ENCODE results near the gene DAP.

The DAP gene

DNA sequence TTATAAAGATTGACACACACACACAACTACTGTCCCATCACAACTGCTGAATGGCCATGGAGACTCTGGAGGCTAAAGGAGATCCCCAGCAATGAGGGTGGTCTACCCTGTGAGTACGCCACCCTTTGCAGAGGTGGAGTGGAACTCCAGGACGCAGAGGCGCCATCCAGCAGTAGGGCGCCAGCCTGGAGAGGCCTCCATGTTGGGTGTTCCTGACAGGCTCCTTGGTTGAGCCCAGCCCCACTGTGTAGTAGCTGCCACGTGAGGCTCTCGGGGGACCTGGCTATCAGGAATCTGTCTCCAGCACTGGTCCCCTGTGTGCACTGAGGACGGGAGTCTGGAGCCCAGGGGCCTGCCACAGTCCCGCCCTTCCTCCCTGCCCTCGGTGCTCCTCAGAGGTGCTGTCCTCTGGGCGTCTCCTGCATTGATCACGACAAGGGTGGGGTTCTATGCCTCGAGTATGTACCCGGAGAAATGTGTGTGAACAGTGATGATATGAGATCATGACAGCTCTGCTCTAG is 72.3 kb downstream of the DAP start:
- DNase-seq: no peak

DNA sequence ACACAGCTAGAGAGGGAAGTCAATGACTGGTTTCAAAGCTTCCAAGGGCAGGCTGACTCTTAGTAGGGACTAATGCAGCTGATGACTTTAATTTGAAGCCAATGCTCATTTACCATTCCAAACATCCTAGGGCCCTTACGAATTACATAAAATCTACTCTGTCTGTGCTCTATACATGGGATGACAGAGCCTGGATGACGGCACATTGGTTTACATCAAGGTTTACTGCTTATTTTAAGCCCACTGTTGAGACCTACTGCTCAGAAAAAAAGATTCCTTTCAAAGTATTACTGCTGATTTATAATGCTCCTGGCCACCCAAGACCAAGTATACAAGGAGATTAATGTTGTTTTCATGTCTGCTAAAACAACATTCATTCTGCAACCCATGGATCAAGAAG is 74.1 kb downstream of the DAP start:
- no peak for DNase-seq

DNA sequence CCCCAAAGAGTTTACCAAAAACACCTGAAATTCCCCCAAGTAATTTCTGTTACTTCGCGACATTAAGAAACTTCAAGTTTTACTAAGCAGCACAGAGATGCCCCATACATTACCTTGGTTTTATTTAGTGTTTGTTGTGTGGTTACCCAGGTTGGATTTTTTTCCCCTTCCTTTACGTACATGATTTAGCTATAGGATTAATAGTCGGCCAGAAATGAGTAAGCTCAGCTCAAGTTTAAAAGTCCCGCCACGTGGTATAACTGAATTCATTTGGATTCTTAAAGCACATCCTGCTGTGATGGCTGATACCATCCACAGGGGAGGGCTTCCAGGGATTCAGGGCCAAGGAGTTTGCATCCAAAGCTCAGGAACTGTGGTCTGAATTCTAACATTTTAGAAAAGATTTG is 75.9 kb downstream of the DAP start:
- no peak for DNase-seq

DNA sequence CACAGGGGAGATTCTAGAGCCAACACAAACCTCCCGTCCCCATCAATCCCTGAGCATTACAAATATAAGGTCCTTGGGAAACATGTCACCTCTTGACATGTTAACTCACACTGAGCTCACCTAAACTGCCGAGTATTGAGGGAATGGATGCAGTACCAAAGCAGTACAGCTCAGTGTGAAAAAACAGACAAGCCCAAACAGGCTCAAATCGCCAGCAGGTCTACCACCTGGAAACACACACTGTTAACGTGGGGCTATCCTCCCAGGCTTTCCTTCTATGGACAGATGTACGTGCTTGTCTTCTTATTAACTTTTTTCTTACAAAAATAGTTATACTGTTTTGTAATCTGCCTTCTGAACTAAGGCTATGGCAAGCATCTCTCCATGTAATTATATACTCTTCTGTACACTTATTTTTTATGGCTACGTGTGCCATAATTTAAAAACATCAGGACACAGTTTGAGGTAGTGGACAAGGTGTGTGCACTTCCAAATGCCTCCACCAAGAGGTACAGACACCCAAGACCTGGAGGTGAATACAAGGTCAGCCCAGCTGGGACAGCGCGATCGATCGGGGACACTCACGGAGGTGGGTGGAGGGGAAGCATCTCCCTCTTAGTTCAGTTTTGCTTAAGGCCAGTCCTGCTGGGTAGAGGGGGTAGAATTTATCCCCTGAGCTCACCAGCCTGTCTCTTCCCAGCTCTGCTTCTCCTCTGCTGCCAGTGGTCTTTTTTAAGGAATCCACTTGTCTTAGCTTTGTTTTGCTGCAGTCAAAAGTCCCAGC is 76.5 kb downstream of the DAP start:
- DNase-seq: no peak

DNA sequence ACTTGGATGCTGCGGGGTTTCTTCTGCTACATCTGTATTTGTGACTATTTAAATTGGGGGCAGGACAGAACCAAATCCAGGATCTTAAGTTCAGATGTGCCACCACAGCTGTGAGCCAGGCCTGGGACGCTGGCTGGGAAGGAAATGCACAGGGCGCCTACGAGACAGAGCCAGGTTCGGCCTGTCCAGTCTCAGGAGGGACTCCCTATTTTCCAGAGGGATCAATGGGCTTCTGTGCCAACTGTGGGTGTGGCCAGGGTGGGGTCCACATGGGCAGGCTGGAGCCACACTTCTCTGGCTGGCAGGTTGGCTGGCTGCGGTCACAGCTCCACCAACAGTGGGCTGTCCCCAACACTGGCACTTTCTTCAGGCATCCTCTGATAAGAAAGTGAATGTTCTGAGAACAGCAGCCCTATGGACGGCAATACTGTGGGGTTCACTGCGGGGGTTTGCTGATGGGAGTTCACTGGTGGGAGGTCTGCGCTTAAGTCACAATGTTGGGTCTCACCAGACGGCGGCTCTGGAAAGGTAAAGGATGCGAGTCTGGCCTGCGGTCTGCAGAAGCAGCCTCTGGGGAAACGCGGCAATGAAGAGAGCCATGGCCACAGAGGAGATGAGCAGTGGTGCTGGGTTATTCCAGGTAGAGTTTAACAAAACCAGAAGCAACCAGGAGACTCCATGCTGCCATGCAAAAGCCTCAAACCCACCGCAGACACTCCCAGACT is 78.1 kb downstream of the DAP start:
- DNase-seq: no peak

DNA sequence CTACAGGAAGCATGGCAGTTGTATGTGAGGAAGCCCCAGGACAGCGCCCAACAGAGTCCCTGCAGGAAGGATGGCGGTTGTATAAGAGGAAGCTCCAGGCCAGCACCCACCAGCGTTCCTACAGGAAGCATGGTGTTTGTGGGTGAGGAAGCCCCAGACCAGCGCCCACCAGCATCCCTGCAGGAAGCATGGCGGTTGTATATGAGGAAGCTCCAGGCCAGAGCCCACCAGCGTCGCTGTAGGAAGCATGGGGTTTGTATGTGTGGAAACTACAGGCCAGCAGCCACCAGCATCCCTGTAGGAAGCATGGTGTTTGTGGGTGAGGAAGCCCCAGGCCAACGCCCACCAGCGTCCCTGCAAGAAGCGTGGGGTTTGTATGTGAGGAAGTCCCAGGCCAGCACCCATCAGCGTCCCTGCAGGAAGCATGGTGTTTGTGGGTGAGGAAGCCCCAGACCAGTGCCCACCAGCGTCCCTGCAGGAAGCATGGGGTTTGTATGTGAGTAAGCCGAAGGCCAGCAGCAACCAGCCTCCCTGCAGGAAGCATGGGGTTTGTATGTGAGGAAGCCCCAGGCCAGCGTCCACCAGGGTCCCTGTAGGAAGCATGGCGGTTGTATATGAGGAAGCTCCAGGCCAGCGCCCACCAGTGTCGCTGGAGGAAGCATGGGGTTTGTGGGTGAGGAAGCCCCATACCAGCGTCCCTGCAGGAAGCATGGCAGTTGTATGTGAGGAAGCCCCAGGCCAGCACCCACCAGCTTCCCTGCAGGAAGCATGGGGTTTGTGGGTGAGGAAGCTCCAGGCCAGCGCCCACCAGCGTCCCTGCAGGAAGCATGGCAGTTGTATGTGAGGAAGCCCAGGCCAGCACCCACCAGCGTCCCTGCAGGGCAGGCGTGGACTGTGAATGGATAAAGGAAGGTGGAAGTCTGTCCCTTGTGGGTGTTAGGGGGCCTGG is 79.0 kb downstream of the DAP start:
- no peak for DNase-seq

DNA sequence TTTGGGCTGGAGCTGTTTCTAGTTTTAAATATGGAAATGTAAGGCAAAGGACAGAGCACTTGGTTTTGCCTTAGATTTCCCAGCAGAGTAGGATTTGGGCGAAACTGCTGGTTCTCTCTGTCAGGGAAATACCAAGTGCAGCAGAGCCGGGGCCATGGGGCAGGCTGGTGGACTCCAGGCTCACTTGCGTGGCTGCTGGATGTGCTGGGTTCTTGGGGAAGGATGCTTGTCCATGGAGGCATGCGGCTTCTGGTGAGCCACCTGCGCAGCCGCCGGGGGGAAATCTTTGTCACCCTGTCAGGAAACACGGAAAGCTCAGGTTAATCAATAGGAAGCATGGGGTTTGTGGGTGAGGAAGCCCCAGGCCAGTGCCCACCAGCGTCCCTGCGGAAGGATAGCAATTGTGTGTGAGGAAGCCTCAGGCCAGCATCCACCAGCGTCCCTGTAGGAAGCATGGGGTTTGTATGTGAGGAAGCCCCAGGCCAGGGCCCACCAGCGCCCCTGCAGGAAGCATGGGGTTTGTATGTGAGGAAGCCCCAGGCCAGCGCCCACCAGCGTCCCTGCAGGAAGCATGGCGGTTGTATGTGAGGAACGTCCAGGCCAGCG is 80.1 kb downstream of the DAP start:
- no peak for DNase-seq

DNA sequence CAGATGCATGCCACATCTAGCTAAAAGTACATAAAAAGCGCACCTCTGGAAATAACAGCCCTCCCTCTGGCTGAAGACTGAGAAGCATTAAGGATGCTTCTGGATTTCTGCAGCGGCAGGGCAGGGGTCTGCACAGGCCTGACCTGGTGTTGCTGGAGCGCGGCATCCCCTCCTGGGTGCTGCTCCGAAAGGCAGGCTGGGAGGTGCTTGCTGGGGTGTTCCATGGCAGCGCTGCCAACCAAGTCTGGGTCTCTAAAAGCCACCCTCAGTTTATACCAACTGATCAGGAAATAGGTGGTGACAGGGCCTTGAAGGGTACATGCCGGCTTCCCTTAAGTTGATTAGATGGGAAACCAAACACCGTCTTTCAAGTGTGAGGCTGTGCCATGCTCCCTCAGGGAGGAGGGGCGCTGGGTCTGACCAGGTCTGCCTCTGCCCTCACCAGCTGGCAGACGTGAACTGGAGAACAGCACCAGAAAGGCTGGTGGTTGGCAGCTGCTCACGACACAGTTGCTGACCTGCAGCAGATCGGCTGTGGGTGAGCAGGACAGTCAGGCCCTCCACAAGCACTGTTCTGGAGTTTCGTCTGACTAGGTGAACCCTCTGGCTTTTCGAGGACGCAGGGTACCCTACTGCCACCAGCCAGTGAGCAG is 81.6 kb downstream of the DAP start:
- DNase-seq: peak; percentile 22

DNA sequence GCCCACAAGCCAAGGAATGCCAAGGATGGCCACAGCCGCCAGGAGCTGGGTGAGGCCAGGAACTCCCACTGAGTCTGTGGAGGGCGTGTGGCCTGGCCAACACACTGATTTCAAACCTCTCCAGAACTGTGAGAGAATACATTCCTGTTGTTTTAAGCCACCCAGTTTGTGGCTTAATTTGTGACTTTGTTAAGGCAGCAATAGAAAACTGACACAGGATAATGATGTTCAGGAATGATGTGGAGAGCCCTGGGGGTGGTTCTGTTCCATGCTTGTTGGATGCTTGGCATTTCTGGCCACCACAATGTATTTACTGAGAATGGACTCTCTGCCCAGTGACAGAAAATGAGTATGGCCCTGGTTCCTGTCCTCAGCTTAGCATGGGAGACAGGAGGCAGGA is 82.8 kb downstream of the DAP start:
- DNase-seq: no peak

DNA sequence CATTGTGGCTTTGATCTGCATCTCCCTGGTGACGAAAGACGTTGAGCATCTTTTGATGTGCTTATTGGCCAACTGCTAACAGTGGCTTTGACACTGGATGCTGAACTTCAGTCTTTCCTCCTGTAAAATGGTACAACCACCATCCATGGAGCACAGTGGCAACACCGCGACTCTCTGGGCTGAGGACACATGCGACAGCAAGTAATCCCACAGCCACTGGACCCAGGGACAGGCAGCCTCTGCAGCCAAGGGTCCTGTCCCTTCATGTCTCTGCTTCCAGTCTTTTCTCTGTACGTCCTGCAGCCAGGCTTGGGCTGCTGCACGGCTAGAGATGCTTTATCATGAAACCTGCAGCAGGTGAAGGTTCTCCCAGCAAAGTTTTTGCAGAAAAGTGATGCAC is 83.5 kb downstream of the DAP start:
- no peak for DNase-seq

DNA sequence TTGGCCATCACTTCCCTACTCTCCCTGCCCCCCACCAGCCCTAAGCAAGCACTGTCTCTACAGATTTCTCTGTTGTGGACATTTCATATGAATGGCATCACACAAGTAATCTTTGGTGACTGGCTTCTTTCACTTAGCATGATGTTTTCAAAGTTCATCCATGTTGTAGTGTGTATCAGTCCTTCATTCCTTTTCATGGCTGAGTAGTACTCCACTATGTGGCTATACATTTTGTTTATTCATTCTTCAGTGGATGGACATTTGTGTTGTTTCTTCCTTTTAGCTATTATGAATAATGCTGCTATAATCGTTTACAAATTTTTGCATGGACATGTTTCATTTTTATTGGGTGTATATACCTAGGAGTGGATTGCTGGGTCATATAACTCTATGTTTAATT is 84.1 kb downstream of the DAP start:
- DNase-seq: no peak

DNA sequence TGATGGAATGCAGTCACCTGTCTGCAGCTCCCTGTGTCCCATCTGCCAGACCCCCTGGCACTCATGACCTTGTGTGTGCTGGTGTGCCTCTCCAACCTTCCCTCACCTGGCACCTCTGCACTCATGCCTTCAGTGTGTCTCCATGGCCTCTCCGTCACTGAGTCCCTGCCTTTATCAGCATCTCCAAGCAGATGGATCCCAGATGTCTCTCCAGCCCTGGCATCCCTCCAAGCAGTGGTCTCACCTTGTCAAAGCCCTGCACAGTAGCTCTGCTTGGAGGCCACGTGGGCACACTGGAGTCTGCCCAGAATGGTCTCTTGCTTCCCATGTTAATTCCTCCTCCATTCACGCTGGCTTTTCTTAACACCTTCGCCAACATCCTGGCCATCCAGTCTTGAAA is 84.8 kb downstream of the DAP start:
- no peak for DNase-seq

DNA sequence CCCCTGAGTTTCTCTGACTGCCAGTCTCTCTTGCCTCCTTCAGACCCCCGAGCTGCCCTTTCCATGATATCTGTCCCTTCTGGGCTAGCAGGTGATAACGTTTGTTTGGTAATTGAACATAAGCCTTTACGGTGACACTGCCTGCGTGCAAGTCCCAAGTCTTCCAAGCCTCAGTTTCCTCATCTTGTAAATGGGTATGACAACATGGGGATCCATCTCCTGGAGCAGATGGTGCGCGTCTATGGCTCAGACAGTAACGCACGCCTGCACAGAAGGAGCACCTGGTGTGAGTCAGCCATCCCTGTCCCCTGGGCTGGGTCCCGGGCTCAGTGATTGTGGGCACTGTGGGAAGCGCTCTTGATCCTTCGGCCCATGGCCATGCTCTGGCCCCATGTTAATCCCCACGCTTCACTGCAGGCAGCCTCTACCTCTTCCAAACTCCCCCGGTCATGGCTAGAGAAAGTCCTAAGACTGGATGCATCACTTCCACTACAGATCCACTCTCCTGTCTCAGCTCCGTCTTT is 85.8 kb downstream of the DAP start:
- peak; percentile 6 for DNase-seq

DNA sequence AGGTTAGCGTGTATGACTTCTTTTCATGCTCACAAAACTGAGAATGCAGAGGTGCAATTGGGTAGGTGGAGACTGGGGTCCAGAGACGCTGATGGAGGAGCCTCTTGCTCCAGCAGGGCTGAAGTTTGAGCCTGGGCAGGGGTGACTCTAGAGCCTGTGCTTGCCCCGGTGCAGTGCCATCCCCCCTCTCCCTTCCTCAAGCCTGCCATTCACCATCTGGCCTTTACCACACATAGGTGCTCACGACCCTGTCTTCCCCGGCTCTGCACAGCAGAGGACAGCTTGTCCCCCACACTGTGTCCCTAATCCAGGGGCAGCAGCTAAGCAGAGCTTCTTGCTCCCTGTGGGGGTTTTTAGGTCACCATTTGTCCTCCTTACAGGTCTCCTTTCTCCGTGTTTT is 86.5 kb downstream of the DAP start:
- peak; percentile 63 for DNase-seq

DNA sequence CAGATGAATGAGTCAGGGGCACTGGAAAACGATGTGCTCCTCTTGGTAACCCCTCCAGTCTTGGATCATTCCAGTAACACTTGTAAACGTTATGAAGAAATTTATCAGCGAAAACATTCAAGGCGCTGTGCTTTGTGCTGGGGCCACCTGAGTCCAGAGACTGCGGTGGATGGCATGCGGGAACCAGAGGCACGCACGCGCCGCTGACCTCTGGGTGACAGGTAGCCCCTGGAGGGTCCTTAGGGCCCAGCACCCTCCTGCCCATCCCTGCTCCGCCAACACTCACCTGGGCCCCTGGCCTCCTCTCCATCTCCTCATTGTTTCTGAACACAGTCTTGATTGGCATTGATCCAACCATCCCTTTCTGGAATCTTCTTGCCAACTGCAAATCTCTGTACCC is 86.9 kb downstream of the DAP start:
- no peak for DNase-seq

DNA sequence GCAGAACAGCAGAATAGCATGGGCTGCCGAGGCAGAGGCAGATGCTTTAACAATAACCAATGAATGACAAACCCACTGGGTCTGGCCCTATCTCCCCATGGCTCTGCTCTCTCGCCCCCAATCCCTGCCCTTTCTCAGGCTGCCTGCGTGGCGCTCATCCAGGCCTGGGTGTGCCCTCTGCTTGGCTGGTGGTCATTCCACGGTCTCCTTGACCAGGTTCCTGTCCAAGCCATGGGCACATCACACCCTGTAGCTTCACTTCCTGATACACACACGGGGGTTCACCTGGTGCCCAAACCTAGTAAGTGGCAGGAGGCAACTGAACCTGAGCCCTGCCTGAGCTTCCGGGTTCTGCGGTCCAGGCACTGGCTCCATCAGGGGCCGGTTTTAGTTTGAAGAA is 87.6 kb downstream of the DAP start:
- no peak for DNase-seq

DNA sequence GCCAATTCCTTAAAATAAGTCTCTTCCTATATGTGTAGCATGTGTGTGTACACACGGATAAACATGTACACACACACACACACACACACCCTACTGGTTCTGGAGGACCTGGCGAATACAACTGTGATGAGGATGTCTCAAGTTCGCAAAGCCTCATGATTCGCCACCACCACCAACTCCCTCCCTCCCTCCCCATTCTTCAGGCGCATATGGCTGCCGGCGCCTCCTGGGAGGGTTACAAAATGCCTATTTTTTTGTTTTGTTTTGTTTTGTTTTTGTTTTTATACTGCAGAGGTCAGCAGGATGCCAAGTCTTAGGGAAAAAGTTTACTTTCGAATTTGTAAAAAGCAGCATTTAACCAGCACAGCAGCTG is 88.0 kb downstream of the DAP start:
- DNase-seq: no peak

DNA sequence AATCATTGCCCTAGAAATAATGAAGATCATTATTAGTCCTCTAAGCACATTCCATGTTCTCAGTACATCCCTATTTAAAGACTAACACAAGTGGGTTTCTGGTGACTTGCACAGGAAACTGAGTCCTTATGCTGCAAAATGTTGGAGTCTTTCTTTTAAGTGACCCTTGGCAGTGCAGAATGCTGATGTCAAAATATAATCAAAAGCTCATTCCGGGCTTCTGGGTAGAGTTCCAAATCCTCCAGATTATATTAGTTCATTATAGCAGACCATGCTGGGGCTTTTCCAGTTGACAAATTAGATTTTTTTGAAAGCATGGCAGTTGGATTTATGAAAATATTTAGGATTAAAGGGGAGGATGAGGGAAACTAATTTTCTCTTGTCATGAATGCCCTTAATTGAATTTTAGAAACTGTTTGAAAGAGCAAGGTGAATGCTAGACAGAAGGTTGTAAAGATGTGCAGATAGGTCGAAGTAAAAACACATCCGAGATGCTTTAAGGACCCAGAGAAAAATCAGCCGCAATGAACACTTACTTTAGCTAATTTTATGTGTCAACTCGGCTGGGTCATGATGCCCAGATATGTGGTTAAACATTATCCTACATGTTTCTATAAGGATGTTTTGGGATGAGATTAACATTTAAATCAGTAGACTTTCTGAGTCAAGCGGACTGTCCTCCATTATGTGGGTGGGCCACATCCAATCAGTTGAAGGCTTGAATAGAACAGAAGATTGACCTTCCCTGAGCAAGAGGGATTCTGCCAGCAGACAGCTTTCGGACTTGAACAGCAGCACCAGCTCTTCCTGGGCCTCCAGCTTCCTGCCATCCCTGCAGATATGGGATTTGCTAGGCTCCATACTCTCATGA is 88.7 kb downstream of the DAP start:
- no peak for DNase-seq

DNA sequence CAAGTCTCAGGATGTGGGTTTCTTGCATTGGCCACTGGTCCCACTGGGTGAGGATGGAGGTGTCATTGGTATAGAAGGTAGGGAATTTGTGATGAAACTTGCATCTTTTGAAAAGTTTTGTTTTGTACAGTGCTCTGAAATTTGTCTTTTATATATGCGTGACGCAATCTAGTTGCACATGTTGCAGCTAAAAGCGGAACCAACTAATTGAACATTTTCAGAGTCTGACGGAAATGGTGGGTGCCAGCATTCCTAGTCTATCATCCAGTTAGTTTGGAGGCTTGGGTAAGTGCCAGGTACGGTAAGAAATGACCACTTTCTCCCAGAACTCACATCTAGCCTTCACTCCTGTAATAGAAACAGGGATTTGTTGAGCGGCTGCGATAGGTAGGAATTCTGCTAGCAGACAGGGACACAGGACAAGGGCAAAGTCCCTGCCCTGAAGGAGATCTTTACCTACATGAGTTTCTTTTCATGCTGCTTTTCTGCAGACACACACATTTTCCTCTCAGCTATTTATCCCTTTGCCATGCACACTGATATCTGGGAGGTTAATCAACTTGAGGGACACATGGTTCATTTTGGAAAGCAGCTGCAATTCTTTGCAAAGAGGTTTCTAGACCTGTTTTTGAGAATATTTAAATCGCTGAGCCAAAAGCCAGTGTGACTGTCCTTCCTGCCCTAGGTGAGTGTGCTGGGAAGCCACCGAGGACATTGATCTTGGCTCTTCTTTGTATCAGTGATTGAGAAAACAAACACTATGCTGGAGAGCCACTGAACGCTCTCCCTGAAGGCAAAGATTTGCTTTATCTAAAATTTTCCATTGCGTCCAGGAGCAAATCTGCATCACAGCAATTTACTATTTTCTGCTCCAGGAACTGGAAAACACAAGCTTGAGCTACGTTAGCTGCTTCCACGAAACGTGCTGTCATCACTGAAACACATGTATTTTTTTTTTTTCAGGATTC is 89.7 kb downstream of the DAP start:
- DNase-seq: no peak

DNA sequence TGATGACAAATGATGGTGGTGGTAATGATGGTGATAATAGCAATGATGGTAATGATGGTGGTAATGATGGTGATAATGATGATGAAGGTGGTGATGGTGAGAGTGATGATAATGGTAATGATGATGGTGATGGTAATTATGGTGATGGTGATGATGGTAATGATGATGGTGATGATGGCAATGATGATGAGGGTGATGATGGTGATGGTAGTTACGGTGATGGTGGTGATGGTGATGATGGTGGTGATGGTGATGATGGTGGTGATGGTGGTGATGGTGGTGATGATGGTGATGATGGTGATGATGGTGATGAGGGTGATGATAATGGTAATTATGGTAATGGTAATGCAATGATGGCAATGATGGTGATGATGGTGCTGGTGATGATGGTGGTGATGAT is 91.1 kb downstream of the DAP start:
- no peak for DNase-seq

Measured in NCI-H82 (cell line).